Skeletal muscle tissue (tissue), 4 donors: ENCODE results near the gene MOB2. TPM values are rescaled to one million over a fixed set of nuclear protein-coding genes. Genes with fewer than 3 reads are reported as not detected.
A peak's percentile ranks its signal among the peaks of the same experiment; 100 is the strongest.

Experiments
- H3K27ac ChIP-seq: one replicate; pipeline ENCODE4 v1.7.0; 2013; ENCODE audit warnings: mild to moderate bottlenecking, low read depth, low read length, inconsistent platforms
- H3K27me3 ChIP-seq, 3 donors: one replicate each; pipeline ENCODE4 v1.7.0; 2013; ENCODE audit warnings: low read length in 3 of 3; ENCODE audit not compliant: control insufficient read depth in 3 of 3, insufficient read depth in 3 of 3
- H3K36me3 ChIP-seq, 3 donors: one replicate each; pipeline ENCODE4 v1.7.0; 2013; ENCODE audit warnings: low read length in 3 of 3; ENCODE audit not compliant: control insufficient read depth in 3 of 3, insufficient read depth in 3 of 3
- H3K4me1 ChIP-seq, 3 donors: one replicate each; pipeline ENCODE4 v1.7.0; 2013; ENCODE audit warnings: low read length in 3 of 3, mild to moderate bottlenecking in 3 of 3; ENCODE audit not compliant: control insufficient read depth in 3 of 3, insufficient read depth in 3 of 3
- H3K4me3 ChIP-seq, 3 donors: one replicate each; pipeline ENCODE4 v1.7.0; 2013; ENCODE audit warnings: low read length in 3 of 3
- H3K9ac ChIP-seq, 3 donors: one replicate each; pipeline ENCODE4 v1.7.0; 2013; ENCODE audit warnings: low read length in 3 of 3, mild to moderate bottlenecking in 3 of 3, moderate library complexity in 2 of 3, low read depth in 1 of 3
- H3K9me3 ChIP-seq, 3 donors: one replicate each; pipeline ENCODE4 v1.7.0; 2013; ENCODE audit warnings: low read length in 3 of 3; ENCODE audit not compliant: control insufficient read depth in 3 of 3
- total RNA-seq: library from RNA; depleted of rRNA; stranded (reverse); fragments of >200 nt; gene quantifications from one replicate; pipeline ENCODE4 v1.2.3, GENCODE V29; 2014
- donor health status: Osteomylitis.

MOB2 gene
- total RNA-seq, 1 donor from 2014 or later: 18.3 TPM

DNA sequence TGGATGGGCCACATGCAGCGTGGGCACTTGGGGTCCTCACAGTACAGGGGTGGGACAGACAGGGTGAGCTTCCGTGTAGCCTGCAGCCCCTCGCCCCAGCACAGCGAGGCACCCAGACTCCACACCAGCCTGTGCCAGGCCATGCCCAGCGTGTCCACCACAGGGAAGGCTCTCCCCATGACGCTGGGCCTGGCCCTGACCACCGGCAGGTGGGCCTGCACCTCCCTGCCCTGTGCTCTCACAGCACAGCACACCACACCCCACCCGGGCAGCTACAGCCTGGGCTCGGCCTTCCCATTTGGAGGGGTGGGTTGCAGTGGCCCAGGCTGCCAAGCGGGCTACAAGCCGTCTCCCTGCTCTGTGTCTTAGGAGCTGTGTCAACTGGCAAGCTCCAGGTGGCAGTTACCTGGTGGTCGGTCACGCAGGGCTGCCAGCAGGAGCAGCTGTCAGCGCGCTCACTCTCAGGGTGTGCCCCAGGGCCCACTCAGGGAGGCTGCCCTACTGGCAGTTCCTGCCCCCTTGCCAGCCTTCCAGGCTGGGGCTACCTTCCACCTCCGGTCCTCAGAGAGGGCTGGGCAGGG, 4.6 kb downstream of the MOB2 start:
- H3K9ac ChIP-seq: peak overlapping the region in 1 of 3 donors; percentile 74
- peaks cover 55 to 74% (median 72%) of the 10 kb centered on the region in 3 donors for H3K4me1 ChIP-seq
- no peaks in the 10 kb centered on the region for H3K9me3 ChIP-seq
- H3K27ac ChIP-seq: peak overlapping the region; percentile 60
- H3K36me3 ChIP-seq: peaks cover 27 to 30% (median 29%) of the 10 kb centered on the region in 3 donors
- H3K27me3 ChIP-seq: no peaks in the 10 kb centered on the region
- peak overlapping the region in 1 of 3 donors; percentile 35 for H3K4me3 ChIP-seq

DNA sequence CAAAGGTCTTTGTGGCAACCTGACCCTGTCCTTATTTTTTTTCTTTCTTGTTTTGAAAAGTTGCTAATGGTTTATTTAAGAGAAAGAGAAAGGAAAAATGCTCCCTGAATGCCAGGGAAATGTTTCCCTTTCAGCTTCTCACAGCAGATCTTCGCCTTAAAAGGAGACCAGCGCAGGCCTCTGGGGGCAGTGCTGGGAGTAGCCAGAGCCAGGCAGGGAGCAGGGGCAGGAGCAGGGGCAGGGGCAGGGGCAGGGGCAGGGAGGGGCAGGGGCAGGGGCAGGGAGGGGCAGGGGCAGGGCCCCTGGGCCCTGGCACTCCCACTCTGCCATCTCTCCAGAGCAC, 5.1 kb downstream of the MOB2 start:
- Histone ChIP-seq H3K4me3 (no peak overlapping the region), H3K36me3 (peaks cover 29 to 34% (median 30%) of the 10 kb centered on the region in 3 donors), H3K27me3 (no peaks in the 10 kb centered on the region), H3K9ac (peak overlapping the region in 1 of 3 donors; percentile 16), H3K4me1 (peaks cover 52 to 70% (median 70%) of the 10 kb centered on the region in 3 donors), H3K27ac (peak overlapping the region; percentile 60), H3K9me3 (no peaks in the 10 kb centered on the region)

DNA sequence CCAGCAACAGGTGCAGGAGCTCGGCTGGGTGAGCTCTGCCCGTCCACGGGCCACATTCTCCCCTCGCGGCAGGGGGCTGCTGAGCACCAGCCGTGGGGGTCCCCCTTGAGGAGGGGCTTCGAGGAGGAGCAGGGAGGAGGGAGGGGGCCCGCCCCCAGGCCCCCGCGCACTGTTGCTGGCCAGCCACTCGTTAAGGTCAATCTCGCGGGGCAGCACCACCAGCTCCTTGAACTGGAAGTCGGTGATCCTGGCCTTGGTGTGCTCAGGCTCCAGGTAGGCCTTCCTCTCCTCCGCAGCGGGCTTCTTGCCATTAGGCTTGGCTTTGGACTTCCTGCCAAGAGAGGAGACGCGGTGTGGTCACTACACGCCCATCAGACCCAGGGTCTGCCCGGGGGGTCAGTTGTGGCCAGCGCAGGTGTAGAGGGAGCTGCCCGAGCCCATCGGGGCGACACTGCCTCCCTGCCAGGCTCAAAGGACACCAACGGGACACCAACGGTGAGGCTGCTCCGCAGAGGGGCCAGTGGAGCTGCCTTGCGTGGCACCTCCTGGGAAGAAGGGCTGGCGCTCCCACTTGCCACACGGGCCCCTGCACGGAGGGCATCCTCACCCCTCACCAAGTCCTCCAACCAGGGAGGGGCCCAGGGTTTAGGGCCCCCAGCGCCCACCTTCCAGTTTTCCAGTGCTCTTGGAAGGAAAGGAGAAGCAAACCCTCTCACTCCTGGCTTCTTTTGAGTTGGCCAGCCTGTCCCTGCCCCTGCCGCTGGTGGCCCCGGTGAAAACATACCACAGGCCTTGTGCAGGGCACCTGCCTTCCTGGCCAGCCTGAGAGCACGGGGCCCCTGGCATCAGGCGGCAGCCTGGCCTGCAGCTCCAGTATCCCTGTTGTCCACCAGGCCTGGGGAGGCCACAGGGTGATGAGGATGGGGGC, 5.8 kb downstream of the MOB2 start:
- no peaks in the 10 kb centered on the region for H3K9me3 ChIP-seq
- H3K9ac ChIP-seq: peak overlapping the region in 1 of 3 donors; percentile 40
- H3K36me3 ChIP-seq: peaks cover 30 to 38% (median 35%) of the 10 kb centered on the region in 3 donors
- H3K27me3 ChIP-seq: no peaks in the 10 kb centered on the region
- H3K27ac ChIP-seq: no peak overlapping the region
- H3K4me1 ChIP-seq: peaks cover 46 to 64% (median 64%) of the 10 kb centered on the region in 3 donors
- H3K4me3 ChIP-seq: no peak overlapping the region

DNA sequence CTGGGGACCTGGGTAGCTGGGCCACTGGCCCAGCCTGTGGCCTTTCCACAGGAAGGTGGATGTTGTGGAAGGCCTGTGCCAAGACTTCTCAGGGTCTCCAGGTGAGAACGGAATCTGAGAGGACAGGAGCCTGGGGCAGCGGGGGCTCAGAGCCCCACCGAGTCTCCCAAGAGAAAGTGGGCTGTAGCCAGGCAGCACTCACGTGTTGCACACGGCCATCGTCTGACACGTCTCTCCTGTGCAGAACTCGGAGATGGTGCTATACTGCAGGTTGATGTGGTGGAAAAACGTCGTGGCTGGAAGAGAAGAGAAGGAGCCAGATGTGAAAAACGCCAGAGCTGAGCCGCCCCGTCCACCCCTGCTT, 6.4 kb downstream of the MOB2 start:
- Histone ChIP-seq H3K9ac (no peak overlapping the region), H3K4me3 (no peak overlapping the region), H3K27me3 (no peaks in the 10 kb centered on the region), H3K36me3 (peaks cover 36 to 45% (median 40%) of the 10 kb centered on the region in 3 donors), H3K27ac (no peak overlapping the region), H3K4me1 (peaks cover 43 to 57% (median 57%) of the 10 kb centered on the region in 3 donors), H3K9me3 (no peaks in the 10 kb centered on the region)

DNA sequence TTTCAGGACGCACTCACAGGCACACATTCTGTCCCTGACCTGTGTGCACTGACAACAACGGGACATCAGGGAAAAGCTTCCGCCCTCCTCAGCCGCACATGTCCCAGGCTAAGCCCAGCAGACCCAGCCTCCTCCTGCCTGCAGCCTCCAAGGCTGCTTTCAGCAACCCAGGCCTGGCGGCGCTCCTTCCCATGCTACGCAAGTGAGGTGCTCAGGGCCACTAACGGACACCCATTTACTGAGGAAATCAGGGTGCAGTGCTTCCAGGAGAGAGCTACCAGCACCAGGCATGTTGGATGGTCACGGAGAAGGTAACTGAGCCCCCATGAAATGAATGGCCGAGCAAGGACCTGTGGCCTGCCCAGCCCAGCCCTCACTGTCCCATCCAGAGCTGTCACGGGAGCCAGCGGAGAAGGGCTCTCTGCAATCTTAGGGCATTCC, 6.9 kb downstream of the MOB2 start:
- H3K4me3 ChIP-seq: no peak overlapping the region
- no peaks in the 10 kb centered on the region for H3K27me3 ChIP-seq
- H3K4me1 ChIP-seq: peaks cover 39 to 53% (median 52%) of the 10 kb centered on the region in 3 donors
- H3K9me3 ChIP-seq: no peaks in the 10 kb centered on the region
- H3K36me3 ChIP-seq: peaks cover 36 to 45% (median 43%) of the 10 kb centered on the region in 3 donors
- H3K9ac ChIP-seq: no peak overlapping the region
- no peak overlapping the region for H3K27ac ChIP-seq

DNA sequence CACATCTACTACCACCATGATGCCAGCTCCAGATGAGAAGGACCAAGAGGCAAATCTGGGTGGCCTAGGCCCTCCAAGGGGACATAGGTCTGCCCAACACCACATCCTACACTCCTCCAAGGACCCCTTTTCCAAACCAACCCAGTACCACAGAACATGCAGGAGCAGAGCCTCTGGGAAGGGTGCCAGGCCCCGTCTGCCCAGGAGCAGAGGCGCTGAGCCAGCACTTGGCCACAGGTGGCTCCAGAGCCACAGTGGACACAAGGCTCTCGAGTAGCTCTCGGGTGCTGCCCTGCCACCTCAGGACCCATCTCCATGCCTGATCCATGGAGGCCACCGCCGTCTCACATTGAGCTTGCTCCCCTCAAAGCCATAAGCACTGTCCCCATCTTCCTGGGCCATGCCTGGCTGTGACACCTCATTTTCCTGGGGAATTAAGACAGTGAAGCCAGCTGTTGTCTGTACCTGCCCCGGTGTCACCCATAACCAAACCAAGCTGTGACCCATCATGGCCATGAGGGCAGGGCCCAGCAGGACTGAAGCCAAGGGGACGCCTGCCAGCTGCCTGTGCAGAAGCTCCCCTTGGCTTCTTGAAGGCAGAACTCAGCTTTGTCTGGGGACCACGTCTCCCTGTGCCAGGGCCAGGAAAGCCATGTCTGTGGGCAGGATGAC, 7.4 kb downstream of the MOB2 start:
- H3K4me3 ChIP-seq: no peak overlapping the region
- H3K4me1 ChIP-seq: peaks cover 33 to 47% (median 47%) of the 10 kb centered on the region in 3 donors
- no peaks in the 10 kb centered on the region for H3K9me3 ChIP-seq
- peaks cover 36 to 45% (median 44%) of the 10 kb centered on the region in 3 donors for H3K36me3 ChIP-seq
- no peak overlapping the region for H3K27ac ChIP-seq
- no peak overlapping the region for H3K9ac ChIP-seq
- no peaks in the 10 kb centered on the region for H3K27me3 ChIP-seq

DNA sequence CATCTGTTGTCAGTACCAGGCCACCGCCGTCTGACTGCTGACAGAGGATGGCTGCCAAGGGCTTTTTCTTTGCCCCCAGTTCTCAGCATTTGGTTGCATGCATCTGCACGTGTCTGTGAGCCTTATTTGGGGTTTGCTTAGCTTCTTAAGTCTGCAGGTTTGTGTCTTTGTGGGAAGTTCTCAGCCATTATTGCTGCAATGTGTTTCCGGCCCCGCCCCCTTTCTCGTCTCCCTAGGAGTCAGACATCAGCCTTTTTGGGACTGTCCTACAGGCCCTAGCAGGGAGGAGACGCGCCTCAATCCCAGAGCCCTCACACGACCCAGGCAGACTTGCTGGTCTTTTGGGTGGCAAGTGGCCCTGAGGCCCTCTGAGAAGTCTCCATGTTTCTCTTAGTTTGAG, 8.0 kb downstream of the MOB2 start:
- peaks cover 27 to 41% (median 41%) of the 10 kb centered on the region in 3 donors for H3K4me1 ChIP-seq
- H3K36me3 ChIP-seq: peaks cover 40 to 51% (median 44%) of the 10 kb centered on the region in 3 donors
- no peak overlapping the region for H3K27ac ChIP-seq
- no peak overlapping the region for H3K4me3 ChIP-seq
- H3K27me3 ChIP-seq: no peaks in the 10 kb centered on the region
- no peaks in the 10 kb centered on the region for H3K9me3 ChIP-seq
- H3K9ac ChIP-seq: no peak overlapping the region

DNA sequence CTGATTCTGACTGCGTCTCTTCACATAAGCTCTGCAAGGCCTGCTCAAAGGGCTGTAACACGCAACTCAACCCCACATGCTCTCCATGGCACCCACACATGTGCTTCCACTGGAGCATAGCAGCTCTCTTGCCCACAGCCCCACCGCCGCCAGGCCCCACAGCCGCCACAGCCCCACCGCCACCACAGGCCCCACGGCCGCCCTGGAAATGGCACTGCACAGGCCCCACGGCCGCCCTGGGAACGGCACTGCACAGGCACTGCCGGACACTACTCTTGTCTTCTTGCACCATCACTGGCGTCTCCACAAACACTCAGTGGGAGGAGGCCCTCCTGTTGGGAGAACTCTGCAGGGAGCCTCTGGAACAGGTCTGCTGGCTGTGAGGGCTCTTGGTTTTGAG, 8.6 kb downstream of the MOB2 start:
- peaks cover 22 to 36% (median 35%) of the 10 kb centered on the region in 3 donors for H3K4me1 ChIP-seq
- no peak overlapping the region for H3K9ac ChIP-seq
- H3K27ac ChIP-seq: no peak overlapping the region
- no peak overlapping the region for H3K4me3 ChIP-seq
- H3K27me3 ChIP-seq: no peaks in the 10 kb centered on the region
- peaks cover 45 to 55% (median 49%) of the 10 kb centered on the region in 3 donors for H3K36me3 ChIP-seq
- H3K9me3 ChIP-seq: no peaks in the 10 kb centered on the region

DNA sequence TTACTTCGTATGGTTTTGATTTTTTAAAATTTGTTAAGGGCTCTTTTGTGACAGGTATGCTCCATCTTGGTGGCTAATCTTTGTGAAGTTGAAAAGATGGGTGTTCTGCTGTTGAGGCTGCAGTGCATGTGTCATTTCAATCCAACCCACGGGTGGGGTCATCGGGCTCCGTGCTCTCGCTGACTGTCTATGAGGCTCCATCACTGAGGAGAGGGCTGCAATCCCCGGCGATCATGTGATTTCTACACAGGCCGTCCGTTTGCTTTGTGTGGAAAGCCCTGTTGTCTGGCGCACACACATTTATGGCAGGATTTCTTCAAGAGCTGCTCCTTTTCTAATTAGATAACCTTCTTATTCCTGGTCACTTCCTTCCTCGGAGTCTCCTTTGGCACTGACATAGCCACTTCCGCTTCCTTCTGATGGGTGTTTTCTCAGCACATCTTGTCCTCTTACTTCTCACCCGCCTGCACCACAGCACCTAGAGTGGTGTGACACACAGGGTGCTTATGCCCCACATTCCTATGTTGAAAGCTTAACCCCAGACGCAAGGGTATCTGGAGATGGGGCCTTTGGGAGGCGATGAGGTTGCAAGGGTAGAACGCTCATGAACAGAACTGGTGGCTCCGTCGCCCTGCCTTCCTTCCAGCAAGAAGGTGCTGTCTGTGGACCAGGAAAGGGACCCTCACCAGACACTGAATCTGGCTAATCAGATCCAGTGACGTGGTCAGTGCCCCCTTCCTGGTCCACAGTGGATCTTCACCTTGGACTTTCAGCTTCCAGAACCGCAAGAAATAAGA, 9.4 kb downstream of the MOB2 start:
- no peak overlapping the region for H3K9ac ChIP-seq
- no peaks in the 10 kb centered on the region for H3K9me3 ChIP-seq
- no peak overlapping the region for H3K27ac ChIP-seq
- peaks cover 52 to 60% (median 53%) of the 10 kb centered on the region in 3 donors for H3K36me3 ChIP-seq
- no peak overlapping the region for H3K4me3 ChIP-seq
- peaks cover 13 to 27% (median 27%) of the 10 kb centered on the region in 3 donors for H3K4me1 ChIP-seq
- H3K27me3 ChIP-seq: no peaks in the 10 kb centered on the region
